Activated CD8-positive, alpha-beta T cell treated with anti-CD3 and anti-CD28 coated beads, Interleukin-2, amount 10 ng/mL, durations not matched to agents 7 days and 5 days (primary cell): ENCODE measurements around the gene DNAH1. TPM values are rescaled to one million over a fixed set of nuclear protein-coding genes. Genes with fewer than 3 reads are reported as not detected.
"Not testable (repeated sequence)": the region's sequence is repeated elsewhere in the genome, so short reads cannot be mapped to it uniquely, and the experiment has no call there.

Experiments
- ATAC-seq: fragments of 150-1000 bp; cut with Tn5 transposase; one replicate; pipeline ENCODE4 v1.10.0; 2021; ENCODE audit warnings: moderate library complexity
- CTCF ChIA-PET: fragments of 350-600 bp; sonication (Branson Sonifier 250); formaldehyde crosslinking; loops from one replicate; lab custom pipeline; 2021; ENCODE audit warnings: antibody characterized with exemption; lab: Charles Lee
- POLR2A ChIA-PET: fragments of 350-600 bp; sonication (Branson Sonifier 250); formaldehyde crosslinking; loops from one replicate; lab custom pipeline; 2021; ENCODE audit warnings: antibody characterized with exemption; lab: Charles Lee
- DNase-seq: peaks from one replicate; pipeline ENCODE4 v3.0.0-alpha.2; 2020
- H3K27ac Mint-ChIP-seq: one replicate; pipeline ENCODE4 v1.8.0; 2021; ENCODE audit warnings: mild to moderate bottlenecking, mixed read lengths
- H3K27me3 Mint-ChIP-seq: one replicate; pipeline ENCODE4 v1.8.0; 2021; ENCODE audit warnings: low read depth, mixed read lengths
- H3K36me3 Mint-ChIP-seq: one replicate; pipeline ENCODE4 v1.8.0; 2021; ENCODE audit warnings: low read depth, mixed read lengths
- H3K4me1 Mint-ChIP-seq: one replicate; pipeline ENCODE4 v1.8.0; 2021; ENCODE audit warnings: low read depth, mixed read lengths
- H3K4me3 Mint-ChIP-seq: one replicate; pipeline ENCODE4 v1.8.0; 2021; ENCODE audit warnings: mild to moderate bottlenecking, mixed read lengths
- H3K9me3 Mint-ChIP-seq: one replicate; pipeline ENCODE4 v1.8.0; 2022; ENCODE audit warnings: mixed read lengths; ENCODE audit not compliant: insufficient read depth
- total RNA-seq, 2 experiments: library from RNA; stranded (reverse); gene quantifications; one replicate each; pipeline ENCODE4 v1.2.3, GENCODE V29; 2021

The DNAH1 gene
- total RNA-seq, 2 experiments from 2014 or later, result 18.1 to 20.2 TPM

DNA sequence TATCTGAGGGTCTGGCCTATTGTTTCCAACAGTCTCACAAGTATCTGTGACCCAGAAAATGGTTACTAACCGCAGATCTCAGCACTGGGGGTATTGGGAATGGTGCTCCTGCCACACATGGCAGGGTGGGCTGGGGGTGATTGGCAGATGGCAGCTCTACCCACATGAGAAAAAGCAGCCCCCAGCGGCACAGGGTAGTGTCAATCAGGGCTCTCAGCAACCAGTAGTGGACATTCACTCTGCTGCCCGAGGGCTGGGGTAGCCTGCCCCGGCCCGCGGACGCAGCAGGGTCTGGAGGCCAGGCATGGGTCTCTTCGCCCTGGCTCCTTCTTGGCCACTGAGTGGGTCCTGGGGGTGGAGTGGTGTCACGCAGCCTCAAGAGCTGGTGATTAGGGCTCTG is 8.6 kb downstream of the DNAH1 start:
- Mint-ChIP-seq H3K4me3 (no peak overlapping the region), H3K4me1 (no peaks in the 10 kb centered on the region), H3K36me3 (no peaks in the 10 kb centered on the region), H3K27me3 (no peaks in the 10 kb centered on the region), H3K27ac (no peak overlapping the region), H3K9me3 (no peaks in the 10 kb centered on the region)
- DNase-seq, result no peak
- ChIA-PET CTCF (interaction anchor here (0.9 kb wide), 1 partner anchor 14 kb away, joined by 3 read pairs; no protein-coding TSS in a partner anchor), POLR2A (no interaction called here)
- ATAC-seq, result no peak

DNA sequence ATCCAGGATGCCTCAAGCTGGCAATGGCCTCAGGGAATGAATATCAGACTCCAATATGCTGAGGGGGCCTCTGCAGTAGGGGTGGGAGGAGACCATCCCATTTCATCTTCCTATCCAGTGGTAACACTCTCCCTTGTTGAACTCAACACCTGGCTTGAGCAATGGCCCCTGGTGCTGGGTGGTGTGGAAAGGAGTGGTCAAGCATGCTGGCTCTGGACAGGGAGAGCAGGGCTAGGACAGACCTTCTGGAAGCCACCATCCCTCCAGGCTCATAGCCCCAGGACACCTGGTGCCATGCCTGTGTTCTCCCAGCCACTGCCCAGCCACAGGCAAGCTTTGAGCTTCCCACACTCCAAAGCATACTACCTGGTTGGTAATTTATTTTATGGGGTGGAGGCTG is 9.6 kb downstream of the DNAH1 start:
- ATAC-seq, result no peak

DNA sequence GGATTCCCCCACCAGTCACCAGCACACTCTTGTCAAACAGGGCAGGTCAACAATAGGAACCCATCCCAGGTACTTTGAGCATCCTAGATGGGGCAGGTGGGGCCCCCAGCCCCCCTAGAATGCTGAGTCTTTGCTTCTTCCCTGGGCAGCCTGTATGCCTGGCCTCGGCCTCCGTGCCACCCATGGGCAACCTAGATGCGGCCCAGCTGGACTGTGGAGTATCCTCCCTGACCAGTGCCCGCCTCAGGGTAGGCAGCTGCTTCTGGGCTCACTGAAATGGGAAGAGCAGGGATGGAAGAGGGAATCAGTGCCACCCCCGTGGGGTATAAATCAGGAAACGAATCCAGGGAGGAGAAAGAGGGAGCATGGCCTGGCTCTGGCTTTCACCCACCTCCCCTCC is 10.9 kb downstream of the DNAH1 start:
- no peaks in the 10 kb centered on the region for H3K4me1 Mint-ChIP-seq
- DNase-seq (no peak), ATAC-seq (no peak)
- H3K36me3 Mint-ChIP-seq, result no peaks in the 10 kb centered on the region
- H3K4me3 Mint-ChIP-seq, result no peak overlapping the region
- no peaks in the 10 kb centered on the region for H3K27me3 Mint-ChIP-seq
- POLR2A ChIA-PET, result interaction anchor here (0.6 to 1.0 kb wide), 2 partner anchors 12 to 49 kb away, joined by 3 to 4 read pairs; no protein-coding TSS in a partner anchor
- no peak overlapping the region for H3K27ac Mint-ChIP-seq
- no peaks in the 10 kb centered on the region for H3K9me3 Mint-ChIP-seq
- CTCF ChIA-PET, result interaction anchor here (2.7 kb wide), 1 partner anchor 12 kb away, joined by 15 read pairs; no protein-coding TSS in a partner anchor

More for the DNA sequence above, 9.6 kb downstream of the DNAH1 start:
- CTCF ChIA-PET, result no interaction called here
- Mint-ChIP-seq H3K36me3 (no peaks in the 10 kb centered on the region), H3K4me3 (no peak overlapping the region), H3K4me1 (no peaks in the 10 kb centered on the region), H3K27me3 (no peaks in the 10 kb centered on the region), H3K27ac (no peak overlapping the region), H3K9me3 (no peaks in the 10 kb centered on the region)
- no peak for DNase-seq
- POLR2A ChIA-PET, result no interaction called here

DNA sequence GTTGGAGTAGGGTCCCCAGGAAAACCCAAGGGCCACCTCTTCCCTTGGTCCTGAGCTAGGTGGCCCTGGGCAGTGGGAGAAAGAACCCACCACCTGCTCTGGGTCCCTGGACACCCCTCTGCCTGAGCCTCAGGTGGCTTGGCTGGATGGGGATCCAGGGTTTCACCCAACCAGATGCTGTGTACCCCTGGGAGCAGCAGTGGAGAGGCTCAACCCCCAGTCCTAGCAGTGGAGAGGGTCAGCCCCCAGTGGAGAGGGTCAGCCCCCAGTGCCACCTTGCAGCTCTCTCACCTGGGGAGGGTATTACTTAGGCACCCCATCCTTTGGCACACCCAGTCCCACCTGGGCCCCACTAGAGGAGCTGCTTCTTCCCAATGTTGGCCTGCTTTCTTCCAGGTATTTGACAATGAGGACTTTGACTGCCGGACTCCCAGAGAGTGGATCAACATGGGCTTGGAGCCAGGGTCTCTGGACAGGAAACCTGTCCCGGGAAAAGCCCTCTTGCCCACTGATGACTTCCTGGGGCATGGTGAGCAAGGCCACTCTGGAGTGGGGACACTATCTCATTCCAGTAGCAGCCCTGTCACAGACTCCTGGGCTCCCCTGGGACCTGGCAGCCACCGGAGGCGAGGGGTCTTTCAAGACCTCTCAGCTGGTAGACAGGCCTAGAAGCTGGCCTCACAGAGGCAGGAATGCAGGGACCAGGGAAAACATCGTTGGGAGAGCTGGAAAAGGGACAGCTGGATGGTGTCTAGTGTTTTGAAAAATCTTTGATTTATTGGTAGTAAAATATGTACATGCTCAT is 11.6 kb downstream of the DNAH1 start:
- ChIA-PET POLR2A (interaction anchor here (0.6 to 1.0 kb wide), 3 partner anchors 13 to 50 kb away, joined by 3 to 4 read pairs (median 3); no protein-coding TSS in a partner anchor), CTCF (interaction anchor here (1.0 to 2.7 kb wide), 2 partner anchors 11 to 22 kb away, joined by 3 to 15 read pairs; no protein-coding TSS in a partner anchor)
- ATAC-seq, result no peak
- Mint-ChIP-seq H3K27me3 (no peaks in the 10 kb centered on the region), H3K9me3 (no peaks in the 10 kb centered on the region), H3K36me3 (peaks cover 2% of the 10 kb centered on the region), H3K27ac (no peak overlapping the region), H3K4me3 (no peak overlapping the region), H3K4me1 (no peaks in the 10 kb centered on the region)
- DNase-seq, result no peak

DNA sequence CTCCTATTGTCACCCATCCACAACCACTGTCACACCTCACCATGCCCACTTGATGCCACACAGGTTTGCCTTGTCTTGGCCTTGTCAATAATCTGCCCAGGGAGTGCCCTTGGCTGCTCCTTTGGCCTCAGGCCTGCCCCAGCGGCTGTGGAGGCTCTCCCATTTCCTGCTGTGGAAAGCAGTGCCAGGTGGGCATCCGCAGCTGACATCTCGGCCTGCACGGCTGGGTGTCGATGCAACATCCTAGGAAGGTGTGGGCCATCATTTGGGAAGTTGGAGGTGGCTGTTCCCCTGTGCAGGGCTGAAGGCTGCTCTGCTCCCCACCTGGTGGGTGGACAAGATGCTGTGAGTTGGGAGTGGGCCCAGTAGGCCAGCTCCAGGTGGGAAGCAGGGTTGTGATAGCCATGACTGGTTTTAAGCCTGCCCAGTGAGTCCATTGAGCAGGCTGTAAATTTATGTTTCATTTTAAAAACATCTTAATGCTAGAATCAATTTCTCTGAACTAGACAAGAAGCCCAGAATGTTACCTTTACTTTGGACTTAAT is 12.5 kb downstream of the DNAH1 start:
- Mint-ChIP-seq H3K27me3 (no peaks in the 10 kb centered on the region), H3K9me3 (no peaks in the 10 kb centered on the region), H3K27ac (no peak overlapping the region), H3K4me3 (no peak overlapping the region), H3K4me1 (no peaks in the 10 kb centered on the region), H3K36me3 (peaks cover 2% of the 10 kb centered on the region)
- no peak for DNase-seq
- ChIA-PET POLR2A (interaction anchor here (1.0 kb wide), 1 partner anchor 39 kb away, joined by 3 read pairs; no protein-coding TSS in a partner anchor), CTCF (interaction anchor here (2.7 kb wide), 1 partner anchor 10 kb away, joined by 15 read pairs; no protein-coding TSS in a partner anchor)
- ATAC-seq, result no peak

DNA sequence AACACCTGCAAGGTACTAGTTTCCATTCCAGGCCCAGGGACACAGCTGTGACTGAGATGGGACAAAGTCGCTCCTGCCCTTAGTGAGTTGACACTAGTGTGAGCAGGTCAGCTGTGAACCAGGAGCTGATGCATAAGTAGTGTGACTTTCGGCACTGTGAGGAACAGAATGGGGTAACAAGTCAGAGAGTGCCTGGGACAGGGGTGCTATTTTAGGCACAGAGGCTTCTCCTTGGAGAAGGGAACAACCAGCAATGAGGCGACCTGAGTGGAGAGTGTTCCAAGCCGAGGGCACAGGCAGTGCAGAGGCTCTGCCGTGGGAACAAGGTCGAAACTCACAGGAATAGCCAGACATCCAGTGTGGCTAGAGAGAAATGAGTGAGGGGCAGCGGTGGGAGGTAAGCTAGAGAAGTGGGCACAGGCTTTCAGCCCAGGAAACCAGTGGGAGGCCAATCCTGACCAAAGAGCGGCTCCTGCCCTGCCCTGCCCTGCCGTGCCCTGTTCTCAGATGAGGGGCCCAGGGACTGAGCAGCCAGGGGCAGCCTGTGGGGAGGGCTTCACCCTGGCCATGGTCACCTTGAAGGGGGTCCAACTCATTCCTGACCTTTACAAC is 14.2 kb downstream of the DNAH1 start:
- Mint-ChIP-seq H3K27me3 (no peaks in the 10 kb centered on the region), H3K4me3 (no peak overlapping the region), H3K9me3 (no peaks in the 10 kb centered on the region), H3K4me1 (no peaks in the 10 kb centered on the region), H3K27ac (no peak overlapping the region), H3K36me3 (peaks cover 2% of the 10 kb centered on the region)
- ChIA-PET CTCF (interaction anchor here (1.0 to 2.0 kb wide), 2 partner anchors 9 to 41 kb away, joined by 3 to 13 read pairs; no protein-coding TSS in a partner anchor), POLR2A (no interaction called here)
- ATAC-seq, result no peak
- DNase-seq, result no peak

DNA sequence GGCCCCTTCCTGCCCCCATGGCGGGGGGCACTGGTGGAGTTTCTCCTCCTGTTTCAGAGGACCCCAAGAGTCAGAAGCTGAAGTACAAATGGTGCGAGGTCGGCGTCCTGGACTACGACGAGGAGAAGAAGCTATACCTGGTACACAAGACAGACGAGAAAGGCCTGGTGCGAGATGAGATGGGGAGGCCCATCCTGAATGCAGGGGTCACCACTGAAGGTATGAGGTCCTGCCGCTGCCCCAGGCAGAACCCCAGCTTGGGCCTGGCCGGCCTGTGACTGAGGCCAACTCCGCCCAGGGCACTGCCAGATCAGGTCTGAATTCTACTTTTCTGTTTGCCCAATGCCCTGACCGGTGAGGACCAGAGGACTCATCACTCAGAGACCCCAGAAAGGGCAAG is 15.0 kb downstream of the DNAH1 start:
- POLR2A ChIA-PET, result no interaction called here
- H3K9me3 Mint-ChIP-seq, result no peaks in the 10 kb centered on the region
- ATAC-seq, result peak; percentile 26

DNA sequence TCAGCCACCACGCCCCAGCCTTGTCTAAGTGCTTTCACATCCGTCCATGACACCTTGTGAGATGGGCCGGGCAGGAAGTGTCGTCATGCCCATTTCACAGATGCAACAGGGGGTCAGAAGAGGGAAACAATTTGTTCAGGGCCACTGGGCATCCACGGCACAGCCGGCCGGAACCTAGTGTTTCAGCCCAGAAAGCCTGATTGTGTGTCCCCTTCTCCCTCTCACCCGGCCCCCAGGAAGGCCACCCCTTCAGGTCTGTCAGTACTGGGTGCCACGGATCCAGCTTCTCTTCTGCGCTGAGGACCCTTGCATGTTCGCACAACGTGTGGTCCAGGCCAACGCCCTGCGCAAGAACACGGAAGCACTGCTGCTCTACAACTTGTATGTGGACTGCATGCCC is 15.8 kb downstream of the DNAH1 start:
- Mint-ChIP-seq H3K9me3 (no peaks in the 10 kb centered on the region), H3K27me3 (no peaks in the 10 kb centered on the region), H3K36me3 (peaks cover 2% of the 10 kb centered on the region), H3K4me3 (no peak overlapping the region), H3K4me1 (no peaks in the 10 kb centered on the region), H3K27ac (no peak overlapping the region)
- ATAC-seq, result no peak
- POLR2A ChIA-PET, result no interaction called here
- CTCF ChIA-PET, result interaction anchor here (1.0 kb wide), 1 partner anchor 31 kb away, joined by 3 read pairs; no protein-coding TSS in a partner anchor
- DNase-seq, result no peak

More for the DNA sequence above, 15.0 kb downstream of the DNAH1 start:
- Mint-ChIP-seq H3K27me3 (no peaks in the 10 kb centered on the region), H3K4me1 (no peaks in the 10 kb centered on the region), H3K36me3 (peaks cover 2% of the 10 kb centered on the region), H3K4me3 (no peak overlapping the region), H3K27ac (no peak overlapping the region)
- CTCF ChIA-PET, result interaction anchor here (2.0 kb wide), 1 partner anchor 8 kb away, joined by 13 read pairs; no protein-coding TSS in a partner anchor
- DNase-seq, result no peak

DNA sequence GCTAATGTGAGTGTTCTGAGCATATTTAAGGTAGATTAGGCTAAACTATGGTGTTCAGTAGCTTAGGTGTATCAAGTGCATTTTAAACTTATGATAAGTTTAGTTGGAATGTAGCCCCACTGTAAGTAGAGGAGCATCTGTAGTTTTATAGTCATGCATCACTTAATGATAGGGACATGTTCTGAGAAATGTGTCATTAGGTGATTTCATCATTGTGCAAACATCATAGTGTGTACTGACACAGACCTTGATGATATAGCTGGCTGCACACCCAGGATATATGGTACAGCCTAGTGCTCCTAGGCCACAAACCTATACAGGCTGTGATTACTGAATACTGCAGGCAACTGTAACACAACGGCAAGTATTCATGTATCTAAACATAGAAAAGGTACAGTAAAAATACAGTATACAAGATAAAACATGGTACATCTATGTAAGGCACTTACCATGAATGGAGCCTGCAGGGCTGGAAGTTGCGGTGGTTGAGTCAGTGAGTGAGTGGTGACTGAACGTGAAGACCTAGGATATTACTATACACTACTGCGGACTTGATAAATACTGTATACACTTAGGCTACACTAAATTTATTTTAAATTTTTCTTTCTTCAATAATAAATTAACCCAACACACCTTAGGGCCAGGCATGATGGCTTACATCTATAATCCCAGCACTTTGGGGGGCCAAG is 17.9 kb downstream of the DNAH1 start:
- Mint-ChIP-seq H3K27ac (no peak overlapping the region), H3K4me3 (no peak overlapping the region), H3K4me1 (no peaks in the 10 kb centered on the region), H3K9me3 (no peaks in the 10 kb centered on the region), H3K36me3 (peaks cover 2% of the 10 kb centered on the region), H3K27me3 (no peaks in the 10 kb centered on the region)
- ATAC-seq (no peak), DNase-seq (no peak)
- ChIA-PET CTCF (interaction anchor here (1.2 to 1.4 kb wide), 2 partner anchors 42 to 101 kb away, joined by 4 read pairs; no protein-coding TSS in a partner anchor), POLR2A (no interaction called here)

DNA sequence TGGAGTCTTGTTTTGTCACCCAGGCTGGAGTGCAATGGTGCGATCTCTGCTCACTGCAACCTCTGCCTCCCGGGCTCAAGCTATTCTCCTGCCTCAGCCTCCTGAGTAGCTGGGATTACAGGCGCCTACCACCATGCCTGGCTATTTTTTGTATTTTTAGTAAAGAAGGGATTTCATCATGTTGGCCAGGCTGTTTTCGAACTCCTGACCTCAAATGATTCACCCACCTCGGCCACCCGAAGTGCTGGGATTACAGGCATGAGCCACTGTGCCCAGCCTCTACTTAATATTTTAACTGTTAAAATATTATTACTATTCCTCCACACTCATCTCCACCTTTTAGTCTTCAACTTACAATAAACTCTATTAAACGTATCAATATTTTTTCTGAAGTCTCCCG is 22.0 kb downstream of the DNAH1 start:
- not testable (repeated sequence) for H3K27ac Mint-ChIP-seq, DNase-seq, H3K4me3 Mint-ChIP-seq, H3K4me1 Mint-ChIP-seq, ATAC-seq, H3K36me3 Mint-ChIP-seq, H3K27me3 Mint-ChIP-seq, H3K9me3 Mint-ChIP-seq
- ChIA-PET POLR2A (interaction anchor here (1.1 kb wide), 1 partner anchor 111 kb away, joined by 4 read pairs; no protein-coding TSS in a partner anchor), CTCF (interaction anchor here (1.3 to 6.2 kb wide), 14 partner anchors 8 to 166 kb away, joined by 4 to 157 read pairs (median 18); partner anchors contain the start of genes DNAH1, GLYCTK, PPM1M and TLR9)

DNA sequence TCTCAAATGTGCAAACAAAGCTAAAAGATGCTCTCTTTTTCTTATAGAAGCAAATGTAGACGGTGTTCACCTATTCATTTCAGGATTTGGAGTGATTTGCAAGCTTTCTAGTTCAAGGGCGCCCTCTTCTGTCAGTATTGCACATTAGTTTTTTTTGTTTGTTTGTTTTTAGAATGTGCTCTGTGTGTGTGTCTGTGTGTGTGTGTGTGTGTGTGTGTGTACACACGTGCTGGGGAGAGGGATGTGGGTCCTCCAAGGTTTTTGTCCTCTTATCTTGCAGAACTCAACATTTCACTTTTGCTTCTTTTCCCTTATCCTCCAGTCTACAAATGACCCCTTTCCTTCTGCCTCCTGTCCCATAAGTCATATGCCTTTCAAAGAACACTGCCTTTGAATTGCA is 23.5 kb downstream of the DNAH1 start:
- H3K4me1 Mint-ChIP-seq, result peaks cover 5% of the 10 kb centered on the region
- ATAC-seq (peak; percentile 71), DNase-seq (peak; percentile 70)
- peaks cover 3% of the 10 kb centered on the region for H3K36me3 Mint-ChIP-seq
- H3K4me3 Mint-ChIP-seq, result no peak overlapping the region
- no peaks in the 10 kb centered on the region for H3K27me3 Mint-ChIP-seq
- POLR2A ChIA-PET, result interaction anchor here (0.6 to 1.7 kb wide), 7 partner anchors 8 to 121 kb away, joined by 3 to 6 read pairs (median 5); partner anchors contain the start of gene TLR9
- no peak overlapping the region for H3K27ac Mint-ChIP-seq
- CTCF ChIA-PET, result interaction anchor here (0.5 to 6.2 kb wide), 68 partner anchors 8 to 399 kb away, joined by 3 to 157 read pairs (median 4); partner anchors contain the start of genes ABHD14B, DNAH1, GLYCTK and POC1A
- no peaks in the 10 kb centered on the region for H3K9me3 Mint-ChIP-seq
